Measurements from ENCODE around the gene SYNDIG1.

SYNDIG1 gene

GRCh38 chr20:24653306-24653705 lies 183.9 kb downstream of the SYNDIG1 start:
- no peak for DNase-seq (ENCODE audit: low read depth in 1 of 2, low spot score in 1 of 2)

- DNase-seq (ENCODE audit: low read depth in 1 of 2, low spot score in 1 of 2): no peak
These were observed 185.0 kb downstream of the SYNDIG1 start for GRCh38 chr20:24654425-24654824.

GRCh38 chr20:24656391-24656790 lies 187.0 kb downstream of the SYNDIG1 start:
- no peak for DNase-seq (ENCODE audit: low read depth in 1 of 2, low spot score in 1 of 2)

- no peak for DNase-seq (ENCODE audit: low read depth in 1 of 2, low spot score in 1 of 2)
These were observed 187.8 kb downstream of the SYNDIG1 start for GRCh38 chr20:24657196-24657595.

DNA sequence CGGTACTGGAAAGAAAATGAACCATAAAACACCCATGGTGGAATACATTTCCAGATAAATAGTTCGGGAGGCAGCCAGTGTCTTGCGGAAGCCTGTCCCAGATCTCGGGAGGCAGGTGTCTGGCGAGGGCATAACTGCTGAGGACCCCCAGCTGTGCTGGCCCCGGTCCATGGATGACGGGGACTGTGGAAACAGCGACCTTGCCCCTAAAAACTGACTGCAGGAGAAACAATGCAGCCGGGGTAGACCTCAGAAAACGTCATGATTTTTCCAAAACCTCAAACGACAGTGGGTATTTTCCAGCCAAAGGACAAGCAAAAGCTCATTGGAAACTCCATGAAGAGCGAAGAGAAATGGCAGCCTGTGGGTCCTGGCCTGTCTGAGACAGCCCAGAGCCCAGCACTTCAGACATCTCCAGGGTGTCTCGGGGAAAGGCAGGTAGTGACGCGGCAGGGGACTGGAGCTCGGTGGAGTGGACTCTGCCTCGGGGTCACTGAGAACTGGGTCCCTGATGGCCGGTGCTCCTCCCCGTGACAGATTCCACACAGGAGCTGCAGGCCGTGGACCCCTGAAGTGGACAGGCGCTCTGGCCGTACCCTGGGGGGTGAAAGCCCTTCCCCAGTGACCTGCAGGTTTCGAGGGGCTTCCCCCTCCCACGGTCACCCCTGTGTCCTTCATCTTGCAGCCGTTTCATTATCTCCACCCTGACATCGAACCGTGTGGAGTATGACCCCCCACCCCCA lies 188.6 kb downstream of the SYNDIG1 start:
- DNase-seq (ENCODE audit: low read depth in 1 of 2, low spot score in 1 of 2): no peak

GRCh38 chr20:24658920-24659660 lies 189.7 kb downstream of the SYNDIG1 start:
- no peak for DNase-seq (ENCODE audit: low read depth in 1 of 2, low spot score in 1 of 2)

- no peak for DNase-seq (ENCODE audit: low read depth in 1 of 2, low spot score in 1 of 2)
These were observed 190.4 kb downstream of the SYNDIG1 start for GRCh38 chr20:24659835-24660234.

- DNase-seq (ENCODE audit: low read depth in 1 of 2, low spot score in 1 of 2): no peak
These were observed 191.2 kb downstream of the SYNDIG1 start for GRCh38 chr20:24660651-24661050.

DNA sequence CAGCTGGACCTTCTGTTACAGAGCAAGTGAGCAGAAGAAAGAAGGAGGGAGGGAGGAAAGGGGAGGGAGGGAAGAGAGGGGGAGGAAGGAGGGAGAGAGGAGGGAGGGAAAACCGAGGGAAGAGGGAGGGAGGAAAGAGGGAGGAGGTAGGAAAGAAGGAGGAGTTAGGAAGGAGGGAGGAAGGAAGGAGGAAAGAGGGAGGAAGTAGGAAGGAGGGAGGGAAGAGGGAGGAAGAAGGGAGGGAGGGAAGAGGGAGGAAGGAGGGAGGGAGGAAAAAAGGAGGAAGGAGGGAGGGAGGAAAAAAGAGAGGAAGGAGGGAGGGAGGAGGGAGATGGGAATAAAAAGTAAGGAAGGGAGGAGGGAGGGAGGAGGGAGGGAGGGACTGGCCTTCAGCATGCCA lies 191.8 kb downstream of the SYNDIG1 start:
- DNase-seq (ENCODE audit: low read depth in 1 of 2, low spot score in 1 of 2): no peak

- no peak for DNase-seq (ENCODE audit: low read depth in 1 of 2, low spot score in 1 of 2)
These were observed 192.9 kb downstream of the SYNDIG1 start for GRCh38 chr20:24662322-24662721.

DNA sequence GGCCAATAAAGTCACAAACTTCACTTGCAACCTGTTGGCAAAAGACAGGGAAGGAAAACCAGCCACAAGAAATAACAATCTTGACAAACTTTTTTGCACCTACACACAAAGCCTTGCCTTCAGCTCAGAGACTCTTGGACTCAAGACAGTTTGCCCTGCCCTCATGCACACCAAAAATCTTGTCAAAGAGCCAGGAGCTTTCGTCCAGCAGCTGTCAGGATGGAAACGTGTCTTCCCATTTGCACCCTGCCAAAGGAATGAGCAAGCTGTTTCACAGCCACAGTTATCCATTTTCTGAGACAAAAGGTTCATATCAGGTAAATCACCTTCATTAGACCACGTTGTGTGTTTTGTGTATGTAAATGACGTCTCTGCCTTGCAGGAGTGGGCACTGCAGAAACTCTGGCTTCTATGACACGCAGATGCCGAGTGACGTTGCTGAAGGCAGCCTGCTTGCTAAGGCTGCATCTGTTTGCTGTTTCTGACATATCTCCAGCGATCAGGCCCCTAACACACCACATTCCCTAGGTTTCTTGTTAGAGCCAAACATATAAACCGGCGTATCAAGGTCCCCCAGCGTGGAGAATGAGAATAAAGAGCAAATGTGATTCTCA lies 193.4 kb downstream of the SYNDIG1 start:
- DNase-seq (ENCODE audit: low read depth in 1 of 2, low spot score in 1 of 2): no peak

- no peak for DNase-seq (ENCODE audit: low read depth in 1 of 2, low spot score in 1 of 2)
These were observed 194.1 kb downstream of the SYNDIG1 start for GRCh38 chr20:24663496-24663895.

DNA sequence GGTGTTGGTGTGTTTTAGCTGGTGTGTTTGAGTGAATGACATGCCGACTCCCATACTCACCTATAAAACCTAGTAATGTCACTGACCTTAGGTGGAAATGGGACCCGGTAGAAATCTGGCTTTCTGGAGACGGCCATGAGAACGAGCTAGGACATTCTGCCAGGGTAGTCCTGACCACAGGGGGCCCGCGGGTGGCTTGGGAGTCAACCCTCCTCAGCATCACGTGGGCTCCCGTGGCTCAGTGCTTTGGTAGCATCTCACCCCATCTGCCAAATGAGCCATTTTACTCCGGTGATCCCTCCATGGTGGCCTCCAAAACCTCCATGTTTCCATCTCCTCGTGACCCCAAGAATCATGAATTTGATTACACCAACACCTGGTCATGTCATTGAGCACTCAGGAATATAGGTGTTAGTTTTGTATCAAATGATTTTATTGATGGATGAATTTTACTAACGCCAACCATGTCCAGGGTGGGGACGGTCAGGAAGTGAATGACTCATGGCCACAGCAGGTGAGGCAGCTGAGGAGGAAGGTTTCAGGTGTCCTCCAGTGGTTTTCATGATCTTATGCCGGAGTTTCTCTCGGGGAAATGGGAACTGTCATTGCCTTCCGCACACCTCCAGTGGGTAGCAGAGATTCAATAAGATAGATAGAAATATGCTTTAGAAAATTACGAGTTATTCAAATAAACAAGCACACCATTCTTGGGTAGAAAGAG lies 195.0 kb downstream of the SYNDIG1 start:
- no peak for DNase-seq (ENCODE audit: low read depth in 1 of 2, low spot score in 1 of 2)

- no peak for DNase-seq (ENCODE audit: low read depth in 1 of 2, low spot score in 1 of 2)
These were observed 195.8 kb downstream of the SYNDIG1 start for GRCh38 chr20:24665196-24665595.

DNA sequence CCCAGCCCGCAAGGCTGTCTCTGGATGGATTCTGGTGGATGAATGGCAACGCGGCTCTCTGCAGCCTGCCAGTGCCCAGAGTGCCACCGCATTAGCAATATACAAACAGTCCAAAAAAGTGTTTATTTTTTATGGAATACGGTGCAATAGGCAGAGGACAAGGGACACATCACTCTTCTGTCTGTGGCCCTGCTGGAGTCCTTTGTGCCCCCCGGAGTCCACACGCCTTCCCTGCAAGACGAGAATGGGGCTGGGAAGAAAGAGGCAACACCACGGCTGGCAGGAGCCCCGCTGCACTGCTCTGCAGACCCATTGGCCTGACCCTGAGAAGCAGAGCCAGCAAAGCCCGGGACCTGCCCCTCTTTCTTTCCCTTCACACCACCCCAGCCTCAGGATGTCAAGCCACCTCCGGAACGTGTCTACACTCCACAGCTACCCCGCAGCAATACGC lies 196.3 kb downstream of the SYNDIG1 start:
- no peak for DNase-seq (ENCODE audit: low read depth in 1 of 2, low spot score in 1 of 2)

DNA sequence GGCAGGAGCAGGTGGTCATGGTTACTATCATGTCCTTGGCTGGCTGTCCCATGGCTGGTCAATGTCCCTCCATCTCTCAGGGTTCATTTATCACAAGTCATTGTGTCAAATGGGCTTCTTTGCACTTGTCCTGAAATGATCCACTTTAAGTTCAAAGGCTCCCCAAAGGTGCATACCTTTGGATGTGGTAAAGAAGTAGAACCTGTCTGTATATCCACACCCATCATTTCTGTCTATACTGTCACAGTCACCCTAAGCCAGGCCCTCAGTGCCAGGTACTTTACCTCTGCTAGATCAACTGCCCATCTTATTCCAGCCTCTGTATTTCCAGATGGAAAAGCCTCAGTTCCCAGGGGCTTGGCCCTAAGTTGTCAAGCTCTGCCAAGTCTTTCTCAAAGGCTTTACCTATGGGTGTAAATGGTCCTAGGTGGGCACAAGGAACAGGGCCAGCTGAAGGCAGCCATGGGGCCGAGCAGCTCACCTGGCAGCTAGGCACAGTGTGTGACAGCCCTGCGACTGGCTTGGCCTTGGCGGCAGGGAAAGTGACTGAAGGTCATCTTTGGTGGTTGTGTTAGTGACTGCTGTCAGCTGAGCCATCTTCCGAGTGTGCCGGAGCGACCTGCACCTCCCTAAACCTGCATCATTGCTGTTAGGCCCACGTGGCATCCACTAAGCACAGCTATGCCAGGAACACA lies 198.4 kb downstream of the SYNDIG1 start:
- no peak for DNase-seq (ENCODE audit: low read depth in 1 of 2, low spot score in 1 of 2)

DNA sequence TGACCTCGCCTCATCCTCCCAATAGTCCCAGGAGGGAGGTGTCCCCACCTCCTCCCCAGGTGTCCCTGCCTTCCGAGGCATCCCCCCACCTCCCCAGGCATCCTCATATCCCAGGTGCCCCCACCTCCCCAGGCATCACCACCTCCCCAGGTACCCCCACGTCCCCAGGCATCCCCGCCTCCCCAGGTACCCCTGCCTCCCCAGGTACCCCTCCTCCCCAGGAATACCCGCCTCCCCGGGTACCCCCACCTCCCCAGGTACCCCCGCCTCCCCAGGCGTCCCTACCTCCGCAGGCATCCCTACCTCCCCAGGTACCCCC lies 198.9 kb downstream of the SYNDIG1 start:
- no peak for DNase-seq (ENCODE audit: low read depth in 1 of 2, low spot score in 1 of 2)

DNA sequence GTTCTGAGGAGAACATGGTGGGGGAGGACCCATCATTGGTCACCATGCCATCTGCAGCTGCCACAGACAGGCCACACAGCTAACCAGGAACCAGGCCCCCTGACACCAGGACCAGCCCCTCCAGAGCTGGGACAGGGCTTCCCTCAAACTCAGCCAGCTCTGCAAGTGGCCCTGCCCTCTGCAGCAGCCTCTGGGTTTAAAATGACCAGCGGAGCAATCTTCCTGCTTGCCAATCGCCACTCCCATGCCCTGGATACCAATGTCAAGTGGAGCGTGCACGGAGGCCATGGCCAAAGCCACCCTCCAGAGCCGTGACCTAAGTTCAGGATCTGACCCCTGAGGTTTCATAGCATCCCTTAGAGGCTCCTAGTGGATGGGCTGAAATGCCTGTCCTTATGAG lies 199.4 kb downstream of the SYNDIG1 start:
- DNase-seq (ENCODE audit: low read depth in 1 of 2, low spot score in 1 of 2): no peak

- DNase-seq (ENCODE audit: low read depth in 1 of 2, low spot score in 1 of 2): no peak
These were observed 200.3 kb downstream of the SYNDIG1 start for GRCh38 chr20:24669701-24670100.

GRCh38 chr20:24670341-24670872 lies 201.0 kb downstream of the SYNDIG1 start:
- DNase-seq (ENCODE audit: low read depth in 1 of 2, low spot score in 1 of 2): no peak

- no peak for DNase-seq (ENCODE audit: low read depth in 1 of 2, low spot score in 1 of 2)
These were observed 201.6 kb downstream of the SYNDIG1 start for GRCh38 chr20:24670981-24671380.
